ENCODE data around the gene ZNF473.

The ZNF473 gene

GRCh38 chr19:50024719-50025021 is 1.1 kb upstream of the ZNF473 start:
- peaks cover 31% of the 10 kb centered on the region for H3K4me1 Mint-ChIP-seq (ENCODE audit: low read depth)
- peak overlapping the region; percentile 96 for H3K27ac Mint-ChIP-seq
- no peaks in the 10 kb centered on the region for H3K27me3 Mint-ChIP-seq (ENCODE audit: low read depth)
- H3K9me3 Mint-ChIP-seq, result peaks cover 3% of the 10 kb centered on the region
- peak overlapping the region; percentile 89 for H3K4me3 Mint-ChIP-seq
- H3K36me3 Mint-ChIP-seq (ENCODE audit: low read depth), result peaks cover 17% of the 10 kb centered on the region

- Mint-ChIP-seq H3K4me3 (peak within 1 kb of the TSS; percentile 89), H3K27me3 (ENCODE audit: low read depth) (no peaks in the 10 kb centered on the region), H3K4me1 (ENCODE audit: low read depth) (peaks cover 31% of the 10 kb centered on the region), H3K27ac (peak within 1 kb of the TSS; percentile 96), H3K36me3 (ENCODE audit: low read depth) (peaks cover 14% of the 10 kb centered on the region), H3K9me3 (peaks cover 3% of the 10 kb centered on the region)
These were observed 597 bp upstream of the ZNF473 start, which contains the start of gene VRK3 for GRCh38 chr19:50025022-50025793. Gene VRK3, minus strand, starts transcription at chr19:50025372. Its CDS starts 9,210 bp downstream, at chr19:50016162.

GRCh38 chr19:50026550-50026906 is 723 bp downstream of the ZNF473 start:
- Mint-ChIP-seq H3K36me3 (ENCODE audit: low read depth) (peaks cover 18% of the 10 kb centered on the region), H3K27ac (peak overlapping the region; percentile 72), H3K27me3 (ENCODE audit: low read depth) (no peaks in the 10 kb centered on the region), H3K9me3 (peaks cover 3% of the 10 kb centered on the region), H3K4me1 (ENCODE audit: low read depth) (peaks cover 31% of the 10 kb centered on the region), H3K4me3 (peak overlapping the region; percentile 89)

DNA sequence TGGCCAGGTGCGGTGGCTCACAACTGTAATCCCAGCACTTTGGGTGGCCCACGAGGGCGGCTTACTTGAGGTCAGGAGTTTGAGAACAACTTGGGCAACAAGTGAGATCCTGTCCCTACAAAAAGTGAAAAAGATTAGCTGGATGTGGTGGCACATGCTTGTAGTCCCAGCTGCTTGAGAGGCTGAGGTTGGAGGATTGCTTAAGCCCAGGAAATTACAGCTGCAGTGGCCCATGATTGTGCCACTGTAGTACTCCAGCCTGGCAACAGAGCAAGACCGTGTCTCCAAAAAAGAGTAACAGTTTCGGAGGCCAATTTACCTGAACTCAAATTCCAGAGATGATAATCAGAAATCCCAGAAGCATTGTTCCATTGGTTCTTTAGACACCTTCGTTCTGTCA is 4.4 kb downstream of the ZNF473 start:
- peaks cover 43% of the 10 kb centered on the region for H3K36me3 Mint-ChIP-seq (ENCODE audit: low read depth)
- no peaks in the 10 kb centered on the region for H3K27me3 Mint-ChIP-seq (ENCODE audit: low read depth)
- H3K27ac Mint-ChIP-seq, result no peak overlapping the region
- H3K4me1 Mint-ChIP-seq (ENCODE audit: low read depth), result peaks cover 25% of the 10 kb centered on the region
- no peak overlapping the region for H3K4me3 Mint-ChIP-seq
- peaks cover 3% of the 10 kb centered on the region for H3K9me3 Mint-ChIP-seq

GRCh38 chr19:50030937-50031336 is 5.1 kb downstream of the ZNF473 start:
- Mint-ChIP-seq H3K9me3 (peaks cover 1% of the 10 kb centered on the region), H3K27me3 (ENCODE audit: low read depth) (no peaks in the 10 kb centered on the region), H3K36me3 (ENCODE audit: low read depth) (peaks cover 43% of the 10 kb centered on the region), H3K4me3 (no peak overlapping the region), H3K4me1 (ENCODE audit: low read depth) (peaks cover 20% of the 10 kb centered on the region), H3K27ac (no peak overlapping the region)

DNA sequence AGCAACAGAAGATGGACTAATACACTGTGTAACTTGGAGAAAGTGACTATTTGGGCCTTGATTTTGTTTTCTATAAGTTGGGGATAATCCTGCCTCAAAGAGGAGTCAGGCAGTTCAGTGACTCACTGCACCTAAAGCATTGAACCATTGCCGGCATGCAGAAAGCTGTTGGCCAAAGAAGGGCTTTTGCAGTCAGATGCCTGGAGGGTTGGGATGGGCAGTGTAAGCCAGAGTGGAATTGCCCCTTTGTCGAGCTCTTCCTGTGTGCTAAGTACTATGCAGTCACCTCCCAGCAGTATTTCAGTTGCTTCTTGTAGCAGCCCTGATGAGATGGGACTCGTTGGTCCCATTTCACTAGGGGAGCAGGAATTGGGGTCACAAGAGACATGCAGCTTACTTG is 11.1 kb downstream of the ZNF473 start:
- H3K27ac Mint-ChIP-seq, result no peak overlapping the region
- no peaks in the 10 kb centered on the region for H3K27me3 Mint-ChIP-seq (ENCODE audit: low read depth)
- H3K4me3 Mint-ChIP-seq, result no peak overlapping the region
- H3K4me1 Mint-ChIP-seq (ENCODE audit: low read depth), result peaks cover 8% of the 10 kb centered on the region
- H3K36me3 Mint-ChIP-seq (ENCODE audit: low read depth), result peaks cover 64% of the 10 kb centered on the region
- H3K9me3 Mint-ChIP-seq, result peaks cover 6% of the 10 kb centered on the region

GRCh38 chr19:50039968-50040367 is 14.2 kb downstream of the ZNF473 start:
- Mint-ChIP-seq H3K4me3 (no peak overlapping the region), H3K36me3 (ENCODE audit: low read depth) (peaks cover 67% of the 10 kb centered on the region), H3K9me3 (peaks cover 33% of the 10 kb centered on the region), H3K27ac (no peak overlapping the region), H3K27me3 (ENCODE audit: low read depth) (no peaks in the 10 kb centered on the region), H3K4me1 (ENCODE audit: low read depth) (no peaks in the 10 kb centered on the region)

GRCh38 chr19:50040967-50041366 is 15.2 kb downstream of the ZNF473 start:
- Mint-ChIP-seq H3K4me1 (ENCODE audit: low read depth) (no peaks in the 10 kb centered on the region), H3K27me3 (ENCODE audit: low read depth) (no peaks in the 10 kb centered on the region), H3K36me3 (ENCODE audit: low read depth) (peaks cover 73% of the 10 kb centered on the region), H3K9me3 (peaks cover 43% of the 10 kb centered on the region), H3K27ac (no peak overlapping the region), H3K4me3 (no peak overlapping the region)

- Mint-ChIP-seq H3K27me3 (ENCODE audit: low read depth) (no peaks in the 10 kb centered on the region), H3K36me3 (ENCODE audit: low read depth) (peaks cover 75% of the 10 kb centered on the region), H3K9me3 (peaks cover 55% of the 10 kb centered on the region)
These were observed 16.7 kb downstream of the ZNF473 start for GRCh38 chr19:50042363-50043024.

DNA sequence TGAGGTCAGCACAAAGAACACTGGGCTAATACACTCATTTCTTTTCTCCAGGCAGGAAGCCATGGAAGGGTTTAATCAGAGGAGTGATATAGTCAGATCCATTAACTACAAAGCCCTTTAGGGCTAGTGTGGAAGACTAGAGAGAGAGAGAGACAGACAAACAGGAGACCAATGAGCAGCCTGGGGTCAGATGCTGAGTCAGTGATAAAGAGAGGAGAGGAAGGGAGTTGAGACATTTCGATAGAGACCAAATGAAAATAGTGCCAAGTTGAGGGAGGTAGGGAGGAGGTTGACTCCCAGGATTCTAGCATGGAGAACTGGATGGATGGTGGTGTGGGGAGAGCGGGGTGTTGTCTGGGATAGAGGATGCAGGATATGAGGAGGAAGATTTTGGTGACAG is 18.2 kb downstream of the ZNF473 start:
- H3K4me3 Mint-ChIP-seq, result no peak overlapping the region
- peaks cover 67% of the 10 kb centered on the region for H3K9me3 Mint-ChIP-seq
- H3K36me3 Mint-ChIP-seq (ENCODE audit: low read depth), result peaks cover 86% of the 10 kb centered on the region
- no peaks in the 10 kb centered on the region for H3K4me1 Mint-ChIP-seq (ENCODE audit: low read depth)
- H3K27ac Mint-ChIP-seq, result no peak overlapping the region
- H3K27me3 Mint-ChIP-seq (ENCODE audit: low read depth), result no peaks in the 10 kb centered on the region

More at GRCh38 chr19:50042363-50043024, 16.7 kb downstream of the ZNF473 start:
- Mint-ChIP-seq H3K4me1 (ENCODE audit: low read depth) (no peaks in the 10 kb centered on the region), H3K27ac (no peak overlapping the region), H3K4me3 (no peak overlapping the region)

GRCh38 chr19:50044922-50045321 is 19.1 kb downstream of the ZNF473 start:
- Mint-ChIP-seq H3K27ac (no peak overlapping the region), H3K4me1 (ENCODE audit: low read depth) (no peaks in the 10 kb centered on the region), H3K9me3 (peaks cover 72% of the 10 kb centered on the region), H3K36me3 (ENCODE audit: low read depth) (peaks cover 81% of the 10 kb centered on the region), H3K4me3 (no peak overlapping the region), H3K27me3 (ENCODE audit: low read depth) (no peaks in the 10 kb centered on the region)

DNA sequence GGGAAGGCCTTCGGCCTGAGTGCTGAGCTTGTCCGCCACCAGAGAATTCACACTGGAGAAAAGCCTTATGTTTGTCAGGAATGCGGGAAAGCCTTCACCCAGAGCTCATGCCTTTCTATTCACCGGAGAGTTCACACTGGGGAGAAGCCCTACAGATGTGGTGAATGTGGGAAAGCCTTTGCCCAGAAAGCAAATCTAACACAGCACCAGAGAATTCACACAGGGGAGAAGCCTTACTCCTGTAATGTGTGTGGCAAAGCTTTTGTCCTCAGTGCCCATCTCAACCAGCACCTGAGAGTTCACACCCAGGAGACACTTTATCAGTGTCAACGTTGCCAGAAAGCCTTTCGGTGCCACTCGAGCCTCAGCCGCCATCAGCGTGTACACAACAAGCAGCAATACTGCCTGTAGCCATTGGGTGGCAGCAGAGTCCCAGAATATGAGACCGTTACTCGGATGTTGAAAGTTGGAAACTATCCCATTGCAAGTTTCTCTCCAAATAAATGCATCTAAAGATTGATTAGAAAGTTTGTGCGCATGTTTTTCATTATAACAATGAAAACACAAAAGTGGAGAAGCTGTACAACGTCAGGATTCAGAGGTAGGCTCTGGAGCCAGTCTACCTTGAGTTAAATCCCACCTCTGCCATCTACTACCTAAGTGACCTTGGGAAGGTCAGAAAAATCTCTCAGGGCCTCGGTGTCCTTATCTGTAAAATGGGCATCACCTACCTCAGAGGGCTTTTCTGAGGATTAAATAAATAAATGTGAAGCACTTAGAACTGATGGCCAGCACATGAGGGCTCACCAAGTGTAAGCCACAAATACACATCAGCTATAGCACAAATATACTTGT is 21.1 kb downstream of the ZNF473 start:
- Mint-ChIP-seq H3K4me1 (ENCODE audit: low read depth) (peaks cover 9% of the 10 kb centered on the region), H3K27ac (no peak overlapping the region), H3K9me3 (peaks cover 74% of the 10 kb centered on the region), H3K36me3 (ENCODE audit: low read depth) (peaks cover 61% of the 10 kb centered on the region), H3K27me3 (ENCODE audit: low read depth) (peaks cover 6% of the 10 kb centered on the region), H3K4me3 (no peak overlapping the region)

DNA sequence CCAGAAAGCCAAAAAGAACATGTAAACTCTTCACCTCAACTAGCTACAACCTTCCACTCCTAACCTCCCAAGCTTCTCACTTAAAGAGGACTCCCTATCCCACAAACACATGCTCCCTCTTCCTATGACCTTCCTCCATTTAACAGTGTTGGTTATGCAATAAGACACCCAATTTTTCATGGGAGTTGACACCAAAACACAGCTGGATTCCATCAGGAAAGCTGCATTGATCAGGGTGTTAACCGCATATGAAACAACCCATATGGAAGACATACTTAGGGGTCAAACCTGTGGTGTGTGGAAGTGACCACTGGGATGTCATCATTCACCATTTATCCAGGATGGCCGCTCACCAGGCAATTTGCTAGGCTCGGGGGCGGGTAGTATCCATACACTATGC is 21.9 kb downstream of the ZNF473 start:
- Mint-ChIP-seq H3K27me3 (ENCODE audit: low read depth) (peaks cover 6% of the 10 kb centered on the region), H3K36me3 (ENCODE audit: low read depth) (peaks cover 53% of the 10 kb centered on the region), H3K4me1 (ENCODE audit: low read depth) (peaks cover 9% of the 10 kb centered on the region), H3K4me3 (no peak overlapping the region), H3K27ac (no peak overlapping the region), H3K9me3 (peaks cover 66% of the 10 kb centered on the region)

- H3K4me3 Mint-ChIP-seq, result peak overlapping the region; percentile 79
- H3K36me3 Mint-ChIP-seq (ENCODE audit: low read depth), result peaks cover 27% of the 10 kb centered on the region
- H3K27ac Mint-ChIP-seq, result peak overlapping the region; percentile 52
- peaks cover 6% of the 10 kb centered on the region for H3K27me3 Mint-ChIP-seq (ENCODE audit: low read depth)
- H3K4me1 Mint-ChIP-seq (ENCODE audit: low read depth), result peaks cover 9% of the 10 kb centered on the region
- H3K9me3 Mint-ChIP-seq, result peaks cover 46% of the 10 kb centered on the region
These were observed 24.8 kb downstream of the ZNF473 start for GRCh38 chr19:50050406-50051227.

Measured in T-helper 1 cell treated with Interleukin-12 subunit alpha and Interleukin-12 subunit beta and Interleukin-4 antibody, amounts not matched to agents 30 μg/mL and 1 μg/mL, for 36 hours (primary cell).